Measurements from ENCODE around the gene RPL37A.

The RPL37A gene

GRCh38 chr2:216527600-216527999 is 29.0 kb downstream of the RPL37A start:
- DNase-seq (ENCODE audit: insufficient read length, low spot score), result no peak
- TF ChIP-seq CTCF (IDR thresholded peaks at IDR 0.05; ENCODE audit: insufficient read depth, missing control alignments), result no peak
- FAIRE-seq, result no peak

GRCh38 chr2:216532562-216532961 is 33.9 kb downstream of the RPL37A start:
- TF ChIP-seq CTCF (IDR thresholded peaks at IDR 0.05; ENCODE audit: insufficient read depth, missing control alignments), result no peak
- no peak for DNase-seq (ENCODE audit: insufficient read length, low spot score)
- FAIRE-seq, result no peak

GRCh38 chr2:216533609-216534008 is 35.0 kb downstream of the RPL37A start:
- DNase-seq (ENCODE audit: insufficient read length, low spot score), result no peak
- TF ChIP-seq CTCF (IDR thresholded peaks at IDR 0.05; ENCODE audit: insufficient read depth, missing control alignments), result no peak
- no peak for FAIRE-seq

GRCh38 chr2:216534809-216535208 is 36.2 kb downstream of the RPL37A start:
- FAIRE-seq (no peak), DNase-seq (ENCODE audit: insufficient read length, low spot score) (no peak)
- TF ChIP-seq CTCF (IDR thresholded peaks at IDR 0.05; ENCODE audit: insufficient read depth, missing control alignments), result no peak

- no peak for TF ChIP-seq CTCF (IDR thresholded peaks at IDR 0.05; ENCODE audit: insufficient read depth, missing control alignments)
- FAIRE-seq (no peak), DNase-seq (ENCODE audit: insufficient read length, low spot score) (no peak)
Measured at GRCh38 chr2:216535454-216535995, 36.9 kb downstream of the RPL37A start.

GRCh38 chr2:216536734-216537210 is 38.1 kb downstream of the RPL37A start:
- DNase-seq (ENCODE audit: insufficient read length, low spot score) (no peak), FAIRE-seq (no peak)
- TF ChIP-seq CTCF (IDR thresholded peaks at IDR 0.05; ENCODE audit: insufficient read depth, missing control alignments), result no peak

GRCh38 chr2:216537366-216537765 is 38.7 kb downstream of the RPL37A start:
- DNase-seq (ENCODE audit: insufficient read length, low spot score) (no peak), FAIRE-seq (no peak)
- TF ChIP-seq CTCF (IDR thresholded peaks at IDR 0.05; ENCODE audit: insufficient read depth, missing control alignments), result no peak
